Mesenchymal stem cell (in vitro differentiated cells and primary cell): Measurements from ENCODE around the gene TTLL12.

Source experiments
- DNase-seq: peaks from one replicate; pipeline ENCODE4 v3.0.0-alpha.2; 2013
- H2AFZ ChIP-seq: one replicate; pipeline ENCODE4 v1.6.1; 2013; ENCODE audit warnings: low read depth, mild to moderate bottlenecking, control low read depth, inconsistent platforms, low read length, moderate library complexity
- H2AK5ac ChIP-seq: 2 replicates; pipeline ENCODE4 v1.6.1; 2013; ENCODE audit warnings: low read length, moderate library complexity, mild to moderate bottlenecking, inconsistent platforms; ENCODE audit not compliant: severe bottlenecking
- H2BK120ac ChIP-seq: one replicate; pipeline ENCODE4 v1.6.1; 2013; ENCODE audit warnings: low read depth, mild to moderate bottlenecking, inconsistent platforms, low read length, moderate library complexity
- H2BK12ac ChIP-seq, 2 experiments: one replicate each; pipeline ENCODE4 v1.6.1; 2013; ENCODE audit warnings: inconsistent platforms in 2 of 2, low read length in 2 of 2, mild to moderate bottlenecking in 2 of 2, moderate library complexity in 2 of 2, control low read depth in 1 of 2
- H2BK15ac ChIP-seq: one replicate; pipeline ENCODE4 v1.6.1; 2013; ENCODE audit warnings: mild to moderate bottlenecking, low read depth, inconsistent platforms; ENCODE audit not compliant: poor library complexity, severe bottlenecking
- H2BK5ac ChIP-seq: 2 replicates; pipeline ENCODE4 v1.6.1; 2013; ENCODE audit warnings: low read depth, mild to moderate bottlenecking, low read length, control low read depth, inconsistent platforms; ENCODE audit not compliant: poor library complexity, severe bottlenecking
- H3K14ac ChIP-seq, 2 experiments: one replicate each; pipeline ENCODE4 v1.6.1; 2013; ENCODE audit warnings: inconsistent platforms in 2 of 2, low read length in 2 of 2, control low read depth in 1 of 2, mild to moderate bottlenecking in 1 of 2, moderate library complexity in 1 of 2
- H3K18ac ChIP-seq, 2 experiments: one replicate each; pipeline ENCODE4 v1.6.1; 2013; ENCODE audit warnings: inconsistent platforms in 2 of 2, low read length in 2 of 2, control low read depth in 1 of 2, low read depth in 1 of 2, mild to moderate bottlenecking in 1 of 2
- H3K23ac ChIP-seq, 2 experiments: one replicate each; pipeline ENCODE4 v1.6.1; 2013; ENCODE audit warnings: inconsistent platforms in 2 of 2, low read length in 2 of 2, mild to moderate bottlenecking in 2 of 2, moderate library complexity in 2 of 2, control low read depth in 1 of 2
- H3K27ac ChIP-seq: 2 replicates; pipeline ENCODE4 v1.5.1; 2013; ENCODE audit warnings: mild to moderate bottlenecking, moderate library complexity, low read length, control low read depth, inconsistent platforms; ENCODE audit not compliant: poor library complexity, severe bottlenecking
- H3K27me3 ChIP-seq, 2 experiments: 2 replicates each; pipeline versions ENCODE4 v1.6.1 to v1.7.0; 2013; ENCODE audit warnings: low read length in 2 of 2, mild to moderate bottlenecking in 2 of 2, moderate library complexity in 2 of 2, control low read depth in 1 of 2, inconsistent platforms in 1 of 2; ENCODE audit not compliant: control insufficient read depth in 1 of 2, insufficient read depth in 1 of 2
- H3K36me3 ChIP-seq, 2 experiments: 2 replicates each; pipeline versions ENCODE4 v1.6.1 to v1.7.0; 2013; ENCODE audit warnings: low read length in 2 of 2, control low read depth in 1 of 2, inconsistent platforms in 1 of 2, low read depth in 1 of 2, mild to moderate bottlenecking in 1 of 2; ENCODE audit not compliant: insufficient read depth in 2 of 2, control insufficient read depth in 1 of 2
- H3K4ac ChIP-seq, 2 experiments: one replicate each; pipeline ENCODE4 v1.6.1; 2013; ENCODE audit warnings: inconsistent platforms in 2 of 2, low read length in 2 of 2, mild to moderate bottlenecking in 2 of 2, moderate library complexity in 2 of 2, control low read depth in 1 of 2, low read depth in 1 of 2
- H3K4me1 ChIP-seq: 2 replicates; pipeline ENCODE4 v1.6.1; 2013; ENCODE audit warnings: low read depth, low read length, control low read depth; ENCODE audit not compliant: control insufficient read depth, insufficient read depth
- H3K4me2 ChIP-seq: 2 replicates; pipeline ENCODE4 v1.6.1; 2013; ENCODE audit warnings: low read length, mild to moderate bottlenecking, inconsistent platforms; ENCODE audit not compliant: poor library complexity, severe bottlenecking
- H3K4me3 ChIP-seq, 2 experiments: 2 replicates each; pipeline versions ENCODE4 v1.5.1 to v1.7.0; 2013; ENCODE audit warnings: low read length in 2 of 2, mild to moderate bottlenecking in 2 of 2, control low read depth in 1 of 2, low read depth in 1 of 2; ENCODE audit not compliant: insufficient read depth in 1 of 2
- H3K79me1 ChIP-seq: replicated peaks from 2 replicates; pipeline ENCODE4 v1.6.1; 2013; ENCODE audit warnings: mild to moderate bottlenecking, control low read depth, low read length, inconsistent platforms; ENCODE audit not compliant: poor library complexity, severe bottlenecking
- H3K9ac ChIP-seq: 2 replicates; pipeline ENCODE4 v1.7.0; 2013; ENCODE audit warnings: mild to moderate bottlenecking, low read length, moderate library complexity
- H3K9me3 ChIP-seq: 2 replicates; pipeline ENCODE4 v1.7.0; 2013; ENCODE audit warnings: mild to moderate bottlenecking, low read length; ENCODE audit not compliant: control insufficient read depth
- H4K8ac ChIP-seq: one replicate; pipeline ENCODE4 v1.6.1; 2013; ENCODE audit warnings: inconsistent platforms, mild to moderate bottlenecking, low read length, moderate library complexity
- H4K91ac ChIP-seq: one replicate; pipeline ENCODE4 v1.6.1; 2013; ENCODE audit warnings: mild to moderate bottlenecking, low read length, inconsistent platforms
- WGBS: methylation state at CpG from one replicate; pipeline ENCODE4 v1.1.7; 2013; ENCODE audit warnings: mixed read lengths; 5-methylcytosine and 5-hydroxymethylcytosine counted together

The TTLL12 gene

GRCh38 chr22:43207849-43208702 is 21.1 kb upstream of the TTLL12 start:
- Histone ChIP-seq H2BK5ac (no peak overlapping the region), H3K9me3 (no peaks in the 10 kb centered on the region), H3K27ac (no peak overlapping the region), H2BK120ac (no peak overlapping the region), H3K4ac (no peak overlapping the region), H2AFZ (no peak overlapping the region), H2BK12ac (no peak overlapping the region), H3K23ac (no peak overlapping the region), H3K36me3 (no peaks in the 10 kb centered on the region), H2AK5ac (no peak overlapping the region), H2BK15ac (no peak overlapping the region), H3K4me1 (peaks cover 3% of the 10 kb centered on the region), H4K91ac (no peak overlapping the region), H3K18ac (no peak overlapping the region), H3K9ac (no peak overlapping the region), H3K14ac (no peak overlapping the region), H3K27me3 (peaks cover 0 to 40% of the 10 kb centered on the region in 2 experiments), H3K4me3 (no peak overlapping the region), H3K79me1 (no peaks in the 10 kb centered on the region), H3K4me2 (no peak overlapping the region), H4K8ac (peak overlapping the region; percentile 23)
- 77% methylated on average over 22 of the region's 26 CpGs for WGBS
- no peak for DNase-seq

GRCh38 chr22:43207386-43207785 is 20.5 kb upstream of the TTLL12 start:
- WGBS: 90% methylated on average over 13 of the region's 13 CpGs
- H3K9ac ChIP-seq: no peak overlapping the region

GRCh38 chr22:43206509-43207161 is 19.7 kb upstream of the TTLL12 start:
- no peak overlapping the region for H3K23ac ChIP-seq
- no peak overlapping the region for H2BK5ac ChIP-seq
- H2BK120ac ChIP-seq: no peak overlapping the region
- H3K14ac ChIP-seq: no peak overlapping the region
- no peak overlapping the region for H2AK5ac ChIP-seq
- H3K79me1 ChIP-seq: no peaks in the 10 kb centered on the region
- no peak overlapping the region for H3K4me3 ChIP-seq
- H3K18ac ChIP-seq: no peak overlapping the region
- no peak overlapping the region for H3K27ac ChIP-seq
- no peak for DNase-seq
- no peak overlapping the region for H3K4ac ChIP-seq
- no peak overlapping the region for H2AFZ ChIP-seq
- H3K4me1 ChIP-seq: peaks cover 1% of the 10 kb centered on the region
- peaks cover 0 to 35% of the 10 kb centered on the region in 2 experiments for H3K27me3 ChIP-seq
- H4K8ac ChIP-seq: no peak overlapping the region
- no peak overlapping the region for H3K9ac ChIP-seq
- no peak overlapping the region for H2BK12ac ChIP-seq
- H4K91ac ChIP-seq: no peak overlapping the region
- H3K4me2 ChIP-seq: no peak overlapping the region
- no peaks in the 10 kb centered on the region for H3K9me3 ChIP-seq
- no peak overlapping the region for H2BK15ac ChIP-seq
- H3K36me3 ChIP-seq: no peaks in the 10 kb centered on the region
- 78% methylated on average over 21 of the region's 23 CpGs for WGBS

More at GRCh38 chr22:43207386-43207785, 20.5 kb upstream of the TTLL12 start:
- Histone ChIP-seq H3K18ac (no peak overlapping the region), H3K79me1 (no peaks in the 10 kb centered on the region), H4K8ac (no peak overlapping the region), H3K4ac (no peak overlapping the region), H3K9me3 (no peaks in the 10 kb centered on the region), H4K91ac (no peak overlapping the region), H3K14ac (no peak overlapping the region), H3K27ac (no peak overlapping the region), H3K27me3 (peaks cover 0 to 36% of the 10 kb centered on the region in 2 experiments), H2AK5ac (no peak overlapping the region), H3K36me3 (no peaks in the 10 kb centered on the region), H2BK5ac (no peak overlapping the region), H3K4me2 (no peak overlapping the region), H2AFZ (no peak overlapping the region), H3K4me3 (no peak overlapping the region), H2BK12ac (no peak overlapping the region), H3K4me1 (peaks cover 1% of the 10 kb centered on the region), H2BK15ac (no peak overlapping the region), H2BK120ac (no peak overlapping the region), H3K23ac (no peak overlapping the region)
- no peak for DNase-seq

- Histone ChIP-seq H4K91ac (no peak overlapping the region), H3K4me1 (peaks cover 1% of the 10 kb centered on the region), H3K4me3 (no peak overlapping the region), H3K9me3 (no peaks in the 10 kb centered on the region), H2AK5ac (no peak overlapping the region), H3K27ac (no peak overlapping the region), H3K18ac (no peak overlapping the region), H2BK12ac (no peak overlapping the region), H3K14ac (no peak overlapping the region), H2AFZ (no peak overlapping the region), H3K36me3 (no peaks in the 10 kb centered on the region), H3K23ac (no peak overlapping the region), H3K79me1 (no peaks in the 10 kb centered on the region), H2BK15ac (no peak overlapping the region), H3K9ac (no peak overlapping the region), H3K4me2 (no peak overlapping the region), H3K4ac (no peak overlapping the region), H2BK5ac (no peak overlapping the region), H3K27me3 (peaks cover 0 to 35% of the 10 kb centered on the region in 2 experiments), H4K8ac (peak overlapping the region; percentile 31), H2BK120ac (no peak overlapping the region)
- WGBS: 88% methylated on average over 5 of the region's 5 CpGs
- DNase-seq: no peak
Measured at GRCh38 chr22:43205748-43206508, 19.0 kb upstream of the TTLL12 start.
